ENCODE measurements around the gene SORCS1.

GRCh38 chr10:107139237-107139636 is 25.3 kb downstream of the SORCS1 start:
- TF ChIP-seq EZH2 (IDR thresholded peaks at IDR 0.05; ENCODE audit: low read depth) (no peak), CTCF (conservative IDR thresholded peaks at IDR 0.05) (no peak)

All from PC-9 (cell line).